Measurements from ENCODE around the gene LIMK1. TPM values are rescaled to one million over a fixed set of nuclear protein-coding genes. Genes with fewer than 3 reads are reported as not detected.

The LIMK1 gene
- total and polyA plus RNA-seq, 11 donors = 6.3 to 23.2 (median 10.8) TPM

DNA sequence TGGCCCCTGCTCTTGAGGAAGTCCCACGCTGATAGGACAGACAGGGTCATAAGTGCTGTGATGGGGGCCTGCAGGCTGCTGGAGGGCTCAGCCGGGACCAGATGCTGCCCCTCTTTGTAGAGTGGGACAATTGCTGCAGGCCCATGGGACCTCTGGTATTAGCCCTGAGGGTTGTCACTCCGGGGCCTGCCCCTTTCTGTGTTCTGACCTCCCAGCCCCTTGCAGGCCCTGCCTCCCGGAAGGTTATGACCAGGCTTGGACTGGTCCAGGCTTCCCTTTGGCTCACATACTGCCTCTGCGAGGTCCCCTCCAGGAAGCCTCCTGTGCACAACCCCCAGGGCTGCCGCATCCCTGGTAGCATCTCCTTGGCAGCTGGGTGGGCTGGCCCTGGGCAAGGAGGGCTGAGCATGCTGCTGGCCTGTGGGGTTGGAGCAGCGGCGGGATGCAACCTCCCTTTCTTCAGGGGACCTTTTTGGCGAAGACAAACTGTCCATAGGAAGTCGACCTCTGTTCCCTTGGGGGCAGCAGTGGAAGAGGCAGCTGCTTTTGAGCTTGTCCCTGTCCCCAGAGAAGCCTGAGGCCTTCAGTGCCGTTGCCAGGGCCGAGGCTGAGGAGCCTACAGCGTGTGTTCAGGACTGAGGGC lies 8.8 kb downstream of the LIMK1 start:
- Histone ChIP-seq H3K27me3 (no peaks in the 10 kb centered on the region), H3K36me3 (peaks cover 0 to 20% (median 5%) of the 10 kb centered on the region in 9 donors), H3K9me3 (no peaks in the 10 kb centered on the region), H3K4me3 (peak overlapping the region in 8 of 12 donors; percentile 10 to 67 (median 60)), H3K4me1 (peaks cover 2 to 35% (median 29%) of the 10 kb centered on the region in 12 donors), H3K27ac (peak overlapping the region; percentile 29 to 91 (median 68))
- ATAC-seq (peak; percentile 14 to 52 (median 38)), DNase-seq (peak; percentile 44 to 81 (median 63))
- intact Hi-C loops (cut with DNase I) = loop anchor here in 2 of 10 donors (10.0 kb wide), 1 partner anchor 82 kb away; the partner anchor contains the start of gene EIF4H (in 2 of the 2)
- 43 to 57% (median 49%) methylated on average over 10 to 13 of the region's 13 CpGs for WGBS, 4 donors
- TF ChIP-seq, protein P1, sequence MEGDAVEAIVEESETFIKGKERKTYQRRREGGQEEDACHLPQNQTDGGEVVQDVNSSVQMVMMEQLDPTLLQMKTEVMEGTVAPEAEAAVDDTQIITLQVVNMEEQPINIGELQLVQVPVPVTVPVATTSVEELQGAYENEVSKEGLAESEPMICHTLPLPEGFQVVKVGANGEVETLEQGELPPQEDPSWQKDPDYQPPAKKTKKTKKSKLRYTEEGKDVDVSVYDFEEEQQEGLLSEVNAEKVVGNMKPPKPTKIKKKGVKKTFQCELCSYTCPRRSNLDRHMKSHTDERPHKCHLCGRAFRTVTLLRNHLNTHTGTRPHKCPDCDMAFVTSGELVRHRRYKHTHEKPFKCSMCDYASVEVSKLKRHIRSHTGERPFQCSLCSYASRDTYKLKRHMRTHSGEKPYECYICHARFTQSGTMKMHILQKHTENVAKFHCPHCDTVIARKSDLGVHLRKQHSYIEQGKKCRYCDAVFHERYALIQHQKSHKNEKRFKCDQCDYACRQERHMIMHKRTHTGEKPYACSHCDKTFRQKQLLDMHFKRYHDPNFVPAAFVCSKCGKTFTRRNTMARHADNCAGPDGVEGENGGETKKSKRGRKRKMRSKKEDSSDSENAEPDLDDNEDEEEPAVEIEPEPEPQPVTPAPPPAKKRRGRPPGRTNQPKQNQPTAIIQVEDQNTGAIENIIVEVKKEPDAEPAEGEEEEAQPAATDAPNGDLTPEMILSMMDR (IDR thresholded peaks at IDR 0.05) = no peak
- TF ChIP-seq POLR2A (IDR thresholded peaks at IDR 0.05) = no peak

DNA sequence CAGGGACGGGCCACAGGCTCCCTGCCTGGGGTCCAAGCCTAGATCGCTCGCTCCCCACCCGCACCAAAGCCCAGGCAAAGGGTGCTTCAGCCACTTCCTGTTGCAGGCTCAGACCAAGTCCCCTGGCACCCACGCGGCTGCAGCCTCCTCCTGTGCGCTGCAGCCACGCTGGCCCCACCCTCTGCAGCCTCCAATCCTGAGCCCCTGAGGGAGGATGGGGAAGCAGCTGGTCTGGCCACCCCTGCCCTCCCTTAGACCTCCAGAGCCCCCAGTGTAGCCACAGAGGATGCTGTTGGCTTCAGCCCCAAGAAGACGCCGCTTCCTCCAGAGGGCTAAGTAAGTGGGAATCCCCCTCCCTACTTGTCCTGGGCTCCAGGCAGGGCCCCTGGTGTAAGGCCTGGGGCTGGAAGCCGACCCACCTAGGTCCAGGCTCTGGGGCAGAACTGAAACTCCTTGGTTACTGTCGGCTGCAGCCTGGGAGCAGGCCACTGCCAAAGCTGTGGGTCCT lies 9.4 kb downstream of the LIMK1 start:
- H3K27ac ChIP-seq = peak overlapping the region; percentile 29 to 91 (median 68)
- intact Hi-C loops (cut with DNase I) = loop anchor here in 2 of 10 donors (10.0 kb wide), 1 partner anchor 82 kb away; the partner anchor contains the start of gene EIF4H (in 2 of the 2)
- peaks cover 2 to 35% (median 29%) of the 10 kb centered on the region in 12 donors for H3K4me1 ChIP-seq
- DNase-seq = peak; percentile 60 to 86 (median 73)
- no peaks in the 10 kb centered on the region for H3K9me3 ChIP-seq
- TF ChIP-seq, protein P1 (IDR thresholded peaks at IDR 0.05) = no peak
- no peak for TF ChIP-seq POLR2A (IDR thresholded peaks at IDR 0.05)
- H3K36me3 ChIP-seq = peaks cover 0 to 19% (median 11%) of the 10 kb centered on the region in 9 donors
- ATAC-seq = peak; percentile 23 to 76 (median 64)
- H3K4me3 ChIP-seq = peak overlapping the region in 9 of 12 donors; percentile 7 to 67 (median 58)
- 38 to 49% (median 47%) methylated on average over 3 to 12 of the region's 12 CpGs for WGBS, 4 donors
- H3K27me3 ChIP-seq = no peaks in the 10 kb centered on the region

DNA sequence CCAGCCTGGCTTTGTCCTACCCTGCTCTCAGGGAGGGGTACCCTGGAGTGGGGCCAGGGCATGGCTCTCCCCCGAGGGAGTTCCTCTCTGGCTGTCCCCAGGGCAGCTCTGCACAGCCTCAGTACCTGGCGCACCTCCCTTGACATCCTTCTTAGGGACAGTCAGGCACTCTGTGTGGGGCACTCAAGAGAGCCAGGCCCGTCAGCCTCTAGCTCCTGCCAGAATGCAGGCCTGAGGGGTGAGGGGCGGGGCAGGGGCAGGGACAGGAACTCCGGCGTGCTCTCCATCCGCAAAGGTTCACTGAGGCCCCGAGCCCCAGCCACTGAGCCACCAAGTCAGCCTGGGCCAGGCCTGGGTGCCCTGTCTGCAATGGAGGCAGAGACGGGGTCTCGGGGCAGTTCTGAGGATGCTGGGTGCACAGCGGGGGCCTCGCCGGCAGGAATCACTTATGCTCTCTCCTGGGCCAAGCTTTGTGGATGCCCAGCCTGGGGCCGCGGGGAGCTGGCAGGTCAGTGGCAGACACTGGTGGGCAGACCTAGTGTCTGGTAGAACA lies 10.1 kb downstream of the LIMK1 start:
- Histone ChIP-seq H3K36me3 (peaks cover 0 to 21% (median 14%) of the 10 kb centered on the region in 9 donors), H3K27ac (peak overlapping the region; percentile 3 to 91 (median 68)), H3K27me3 (no peaks in the 10 kb centered on the region), H3K4me3 (peak overlapping the region in 9 of 12 donors; percentile 42 to 67 (median 58)), H3K4me1 (peaks cover 2 to 35% (median 29%) of the 10 kb centered on the region in 12 donors), H3K9me3 (no peaks in the 10 kb centered on the region)
- DNase-seq = peak in 1 of 5 donors; percentile 57
- WGBS, 4 donors = 25 to 57% (median 52%) methylated on average over 2 to 15 of the region's 15 CpGs
- intact Hi-C loops (cut with DNase I) = loop anchor here in 3 of 10 donors (2.0 to 10.0 kb wide), 2 partner anchors 81 kb away; partner anchors contain the start of gene EIF4H (in 3 of the 3)
- TF ChIP-seq, protein P1 (IDR thresholded peaks at IDR 0.05) = no peak
- no peak for TF ChIP-seq POLR2A (IDR thresholded peaks at IDR 0.05)
- peak in 3 of 4 donors; percentile 9 to 13 (median 13) for ATAC-seq
